Ishikawa (cell line): ENCODE measurements around the gene ASTN2.

ENCODE experiments used
- CEBPB ChIP-seq: IDR thresholded peaks from 2 replicates; pipeline ENCODE4 v1.6.1; 2012
- CREB1 ChIP-seq: IDR thresholded peaks from 2 replicates; pipeline ENCODE4 v1.6.1; 2012; ENCODE audit warnings: low read depth
- EGR1 ChIP-seq: IDR thresholded peaks from 2 replicates; pipeline ENCODE4 v1.6.1; 2012
- EP300 ChIP-seq: IDR thresholded peaks from 2 replicates; pipeline ENCODE4 v1.6.1; 2012; ENCODE audit warnings: borderline replicate concordance
- FOXM1 ChIP-seq: IDR thresholded peaks from 2 replicates; pipeline ENCODE4 v1.6.1; 2012; ENCODE audit warnings: low read depth, borderline replicate concordance
- NFIC ChIP-seq: IDR thresholded peaks from 2 replicates; pipeline ENCODE4 v1.6.1; 2012
- RAD21 ChIP-seq: IDR thresholded peaks from 2 replicates; pipeline ENCODE4 v1.6.1; 2012; ENCODE audit warnings: low read depth
- TAF1 ChIP-seq: IDR thresholded peaks from 2 replicates; pipeline ENCODE4 v1.6.1; 2012; ENCODE audit warnings: low read depth, mild to moderate bottlenecking
- TCF12 ChIP-seq: IDR thresholded peaks from 2 replicates; pipeline ENCODE4 v1.6.1; 2012; ENCODE audit warnings: low read depth
- TEAD4 ChIP-seq: IDR thresholded peaks from 2 replicates; pipeline ENCODE4 v1.6.1; 2012
- YY1 ChIP-seq: IDR thresholded peaks from 2 replicates; pipeline ENCODE4 v1.6.1; 2012; ENCODE audit warnings: low read depth
- ZBTB7A ChIP-seq: IDR thresholded peaks from 2 replicates; pipeline ENCODE4 v1.6.1; 2012; ENCODE audit warnings: low read depth
- TF ChIP-seq, protein P1 (sequence below): IDR thresholded peaks from 2 replicates; pipeline ENCODE4 v1.6.1; 2012
- TF ChIP-seq, protein P2 (sequence below): IDR thresholded peaks from 2 replicates; pipeline ENCODE4 v1.6.1; 2012
- TF ChIP-seq, protein P3 (sequence below): IDR thresholded peaks from 2 replicates; pipeline ENCODE4 v1.6.1; 2012; ENCODE audit warnings: low read depth, mild to moderate bottlenecking

ASTN2 gene

DNA sequence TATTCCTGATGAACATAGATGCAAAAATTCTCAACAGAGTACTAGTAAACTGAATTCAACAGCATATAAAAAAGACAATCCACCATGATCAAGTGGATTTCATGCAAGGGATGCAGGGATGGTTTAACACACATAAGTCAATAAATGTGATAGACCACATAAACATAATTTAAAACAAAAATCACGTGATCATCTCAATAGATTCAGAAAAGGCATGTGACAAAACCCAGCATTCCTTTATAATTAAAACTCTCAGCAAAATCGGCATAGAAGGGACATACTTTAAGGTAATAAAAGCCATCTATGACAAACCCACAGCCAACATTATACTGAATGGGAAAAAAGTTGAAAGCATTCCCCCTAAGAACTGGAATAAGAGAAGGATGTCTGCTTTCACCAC lies 894.6 kb downstream of the ASTN2 start:
- TF ChIP-seq CEBPB (no peak), ZBTB7A (no peak), TAF1 (no peak), EP300 (no peak), TCF12 (no peak), YY1 (no peak), FOXM1 (no peak), TEAD4 (no peak), NFIC (no peak)
- TF ChIP-seq, protein P1, sequence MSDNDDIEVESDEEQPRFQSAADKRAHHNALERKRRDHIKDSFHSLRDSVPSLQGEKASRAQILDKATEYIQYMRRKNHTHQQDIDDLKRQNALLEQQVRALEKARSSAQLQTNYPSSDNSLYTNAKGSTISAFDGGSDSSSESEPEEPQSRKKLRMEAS = no peak
- TF ChIP-seq, protein P2, sequence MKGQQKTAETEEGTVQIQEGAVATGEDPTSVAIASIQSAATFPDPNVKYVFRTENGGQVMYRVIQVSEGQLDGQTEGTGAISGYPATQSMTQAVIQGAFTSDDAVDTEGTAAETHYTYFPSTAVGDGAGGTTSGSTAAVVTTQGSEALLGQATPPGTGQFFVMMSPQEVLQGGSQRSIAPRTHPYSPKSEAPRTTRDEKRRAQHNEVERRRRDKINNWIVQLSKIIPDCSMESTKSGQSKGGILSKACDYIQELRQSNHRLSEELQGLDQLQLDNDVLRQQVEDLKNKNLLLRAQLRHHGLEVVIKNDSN = no peak

DNA sequence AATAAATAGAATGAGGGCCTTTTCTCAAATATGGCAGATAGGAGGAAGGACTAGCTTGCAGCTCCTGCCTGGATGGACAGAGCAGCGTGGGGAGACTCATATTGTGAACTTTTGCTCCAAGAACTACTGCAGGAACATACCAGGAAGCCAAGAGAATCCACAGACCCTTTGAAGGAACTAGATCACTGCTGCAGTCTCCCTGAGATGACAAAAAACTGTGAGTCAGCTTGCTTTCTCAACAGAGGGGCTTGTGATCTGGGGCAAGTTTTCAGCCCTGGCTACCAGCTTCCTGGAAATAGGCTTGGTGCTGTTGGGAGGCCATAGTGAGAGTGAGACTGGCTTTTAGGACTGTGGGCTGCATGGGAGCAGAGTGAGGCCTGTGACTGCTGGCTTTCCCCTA lies 898.4 kb downstream of the ASTN2 start:
- TF ChIP-seq TCF12 = no peak
- TF ChIP-seq, protein P1 = no peak
- no peak for TF ChIP-seq NFIC
- no peak for TF ChIP-seq FOXM1
- TF ChIP-seq RAD21 = no peak

DNA sequence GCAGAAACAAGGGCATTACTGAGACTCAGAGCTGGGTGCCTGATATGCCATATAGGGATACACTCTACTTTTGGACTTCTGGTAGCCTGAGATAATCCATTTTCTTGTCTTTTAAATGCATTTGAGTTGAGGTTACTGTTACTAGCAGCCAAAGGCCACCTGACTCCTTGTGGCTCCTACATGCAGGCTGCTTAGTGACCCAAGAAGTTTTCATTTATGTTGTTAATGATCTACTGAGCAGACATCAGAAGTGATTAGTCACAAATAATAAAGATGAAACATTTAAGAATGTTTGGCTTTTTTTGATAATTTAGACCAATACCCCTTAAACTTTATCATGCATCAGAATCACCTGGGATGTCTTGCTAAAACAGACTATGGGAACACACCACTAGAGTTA lies 899.3 kb downstream of the ASTN2 start:
- TF ChIP-seq ZBTB7A = no peak
- no peak for TF ChIP-seq EP300
- TF ChIP-seq, protein P2 = no peak
- TF ChIP-seq YY1 = no peak
- TF ChIP-seq NFIC = no peak
- TF ChIP-seq CEBPB = no peak
- no peak for TF ChIP-seq EGR1
- no peak for TF ChIP-seq TAF1
- TF ChIP-seq, protein P1 = no peak
- no peak for TF ChIP-seq RAD21
- no peak for TF ChIP-seq TEAD4
- TF ChIP-seq CREB1 = no peak
- TF ChIP-seq, protein P3, sequence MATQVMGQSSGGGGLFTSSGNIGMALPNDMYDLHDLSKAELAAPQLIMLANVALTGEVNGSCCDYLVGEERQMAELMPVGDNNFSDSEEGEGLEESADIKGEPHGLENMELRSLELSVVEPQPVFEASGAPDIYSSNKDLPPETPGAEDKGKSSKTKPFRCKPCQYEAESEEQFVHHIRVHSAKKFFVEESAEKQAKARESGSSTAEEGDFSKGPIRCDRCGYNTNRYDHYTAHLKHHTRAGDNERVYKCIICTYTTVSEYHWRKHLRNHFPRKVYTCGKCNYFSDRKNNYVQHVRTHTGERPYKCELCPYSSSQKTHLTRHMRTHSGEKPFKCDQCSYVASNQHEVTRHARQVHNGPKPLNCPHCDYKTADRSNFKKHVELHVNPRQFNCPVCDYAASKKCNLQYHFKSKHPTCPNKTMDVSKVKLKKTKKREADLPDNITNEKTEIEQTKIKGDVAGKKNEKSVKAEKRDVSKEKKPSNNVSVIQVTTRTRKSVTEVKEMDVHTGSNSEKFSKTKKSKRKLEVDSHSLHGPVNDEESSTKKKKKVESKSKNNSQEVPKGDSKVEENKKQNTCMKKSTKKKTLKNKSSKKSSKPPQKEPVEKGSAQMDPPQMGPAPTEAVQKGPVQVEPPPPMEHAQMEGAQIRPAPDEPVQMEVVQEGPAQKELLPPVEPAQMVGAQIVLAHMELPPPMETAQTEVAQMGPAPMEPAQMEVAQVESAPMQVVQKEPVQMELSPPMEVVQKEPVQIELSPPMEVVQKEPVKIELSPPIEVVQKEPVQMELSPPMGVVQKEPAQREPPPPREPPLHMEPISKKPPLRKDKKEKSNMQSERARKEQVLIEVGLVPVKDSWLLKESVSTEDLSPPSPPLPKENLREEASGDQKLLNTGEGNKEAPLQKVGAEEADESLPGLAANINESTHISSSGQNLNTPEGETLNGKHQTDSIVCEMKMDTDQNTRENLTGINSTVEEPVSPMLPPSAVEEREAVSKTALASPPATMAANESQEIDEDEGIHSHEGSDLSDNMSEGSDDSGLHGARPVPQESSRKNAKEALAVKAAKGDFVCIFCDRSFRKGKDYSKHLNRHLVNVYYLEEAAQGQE = no peak
- no peak for TF ChIP-seq FOXM1
- TF ChIP-seq TCF12 = no peak

DNA sequence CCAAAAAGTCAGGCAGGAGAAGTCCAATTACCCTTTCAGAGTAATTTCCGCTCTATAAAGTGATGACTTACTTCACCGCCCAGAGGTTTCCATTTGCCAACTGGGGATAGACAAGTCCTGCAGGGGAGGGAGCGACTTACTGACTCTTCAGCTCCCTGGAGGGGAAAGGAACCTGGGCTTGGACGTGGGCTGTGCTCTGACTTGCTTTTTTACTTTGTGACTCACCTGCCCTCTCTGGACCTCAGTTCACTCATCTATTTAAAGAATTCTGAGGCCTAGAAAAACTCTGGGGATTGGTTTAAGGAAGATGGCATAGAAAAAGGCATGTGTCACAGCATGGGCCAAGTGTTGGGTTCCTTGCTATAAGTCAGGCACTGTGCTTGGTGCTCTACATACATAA lies 908.2 kb downstream of the ASTN2 start:
- TF ChIP-seq CREB1 (no peak), EP300 (no peak), FOXM1 (no peak), TCF12 (no peak), YY1 (no peak), CEBPB (no peak), TEAD4 (no peak)
- TF ChIP-seq, protein P2 = no peak

DNA sequence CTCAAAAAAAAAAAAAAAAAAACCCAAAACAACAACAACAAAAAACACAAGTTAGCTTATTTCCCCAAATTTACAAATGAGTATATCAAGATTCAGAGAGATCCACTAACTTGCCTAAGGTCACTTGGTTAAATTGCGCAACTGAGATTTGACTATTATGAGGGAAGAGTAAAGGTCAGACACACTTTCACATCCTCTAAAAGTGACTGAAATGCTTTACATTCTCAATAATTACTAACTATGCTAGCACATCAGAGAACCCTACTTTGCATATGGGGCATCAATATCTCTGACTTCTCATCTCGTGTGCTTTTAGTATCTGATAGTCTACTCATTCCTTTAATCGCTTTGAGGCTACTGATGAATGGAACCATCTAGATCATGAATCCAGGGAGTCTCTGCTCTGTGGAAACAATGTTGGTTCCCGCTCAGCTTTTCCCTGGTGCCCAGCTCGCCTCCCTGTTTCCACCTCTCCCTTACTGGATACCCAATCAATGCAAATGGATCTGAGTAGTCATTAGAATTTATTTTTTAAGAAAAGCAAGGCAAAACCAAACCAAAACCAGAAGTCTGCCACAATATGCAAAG lies 909.9 kb downstream of the ASTN2 start:
- TF ChIP-seq CEBPB (0 out of 2 replicates have a peak, but pooled peaks have one; percentile 32), TCF12 (no peak)

DNA sequence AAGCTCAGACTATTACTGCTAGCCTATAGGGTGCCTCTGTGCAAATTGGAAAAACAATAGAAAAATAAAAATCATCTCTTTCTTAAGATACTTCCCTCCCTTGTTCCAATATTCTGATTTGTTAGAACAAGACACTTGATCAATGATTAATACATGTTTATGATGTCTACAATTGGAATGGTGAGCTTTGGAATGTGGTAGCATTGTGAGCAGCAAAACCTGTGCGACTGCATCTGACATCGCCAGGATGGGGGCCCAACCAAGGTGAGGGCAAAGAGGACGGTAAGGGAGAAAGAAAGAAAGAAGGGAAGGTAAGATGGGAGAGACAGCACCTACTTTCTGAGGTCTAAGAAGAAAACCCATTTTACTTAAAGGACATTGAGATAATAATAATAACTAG lies 910.8 kb downstream of the ASTN2 start:
- TF ChIP-seq FOXM1 = no peak
- TF ChIP-seq, protein P1 = no peak
- TF ChIP-seq, protein P3 = no peak
- TF ChIP-seq YY1 = no peak
- TF ChIP-seq TAF1 = no peak
- TF ChIP-seq TCF12 = no peak
- TF ChIP-seq RAD21 = no peak
- TF ChIP-seq NFIC = no peak
- TF ChIP-seq, protein P2 = no peak
- no peak for TF ChIP-seq CEBPB
- no peak for TF ChIP-seq CREB1
- TF ChIP-seq ZBTB7A = no peak
- TF ChIP-seq EGR1 = no peak
